Right forelimb (tissue), 1 donor: ENCODE results near the gene UBE2C.

ENCODE experiments used
- DNase-seq: peaks from one replicate; pipeline ENCODE4 v3.0.0-alpha.2; 2018

Gene UBE2C

DNA sequence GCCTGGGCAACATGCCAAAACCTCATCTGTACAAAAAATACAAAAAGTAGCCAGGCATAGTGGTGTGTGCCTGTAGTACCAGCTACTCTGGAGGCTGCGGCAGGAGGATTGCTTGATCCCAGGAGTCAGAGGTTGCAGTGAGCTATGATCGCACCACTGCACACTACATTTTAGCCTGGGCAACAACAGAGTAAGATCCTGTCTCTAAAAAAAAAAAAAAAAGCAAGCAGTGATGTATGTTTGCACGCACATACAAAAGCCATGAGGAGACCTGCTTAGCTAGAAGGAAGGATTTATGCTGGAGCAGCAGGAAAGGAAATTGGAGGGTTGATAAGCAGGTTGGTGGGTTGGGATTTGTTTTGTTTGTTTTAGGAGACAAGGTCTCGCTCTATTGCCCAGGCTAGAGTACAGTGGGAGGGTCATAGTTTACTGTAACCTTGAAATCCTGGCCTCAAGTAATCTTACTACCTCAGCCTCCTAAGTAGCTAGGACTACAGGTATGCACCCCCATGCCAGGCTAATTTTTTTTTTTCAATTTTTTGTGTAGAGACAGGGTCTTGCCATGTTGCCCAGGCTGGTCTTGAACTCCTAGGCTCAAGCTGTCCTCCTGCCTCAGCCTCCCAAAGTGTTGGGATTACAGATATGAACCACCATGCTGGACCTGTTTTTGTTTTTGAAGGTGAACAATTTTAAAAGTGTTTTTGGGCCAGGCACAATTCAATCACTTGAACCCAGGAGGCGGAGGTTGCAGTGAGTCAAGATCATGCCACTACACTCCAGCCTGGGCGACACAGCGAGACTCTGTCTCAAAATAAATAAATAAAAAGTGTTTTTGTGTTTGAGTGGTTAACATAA, 49.0 kb downstream of the UBE2C start:
- no peak for DNase-seq

DNA sequence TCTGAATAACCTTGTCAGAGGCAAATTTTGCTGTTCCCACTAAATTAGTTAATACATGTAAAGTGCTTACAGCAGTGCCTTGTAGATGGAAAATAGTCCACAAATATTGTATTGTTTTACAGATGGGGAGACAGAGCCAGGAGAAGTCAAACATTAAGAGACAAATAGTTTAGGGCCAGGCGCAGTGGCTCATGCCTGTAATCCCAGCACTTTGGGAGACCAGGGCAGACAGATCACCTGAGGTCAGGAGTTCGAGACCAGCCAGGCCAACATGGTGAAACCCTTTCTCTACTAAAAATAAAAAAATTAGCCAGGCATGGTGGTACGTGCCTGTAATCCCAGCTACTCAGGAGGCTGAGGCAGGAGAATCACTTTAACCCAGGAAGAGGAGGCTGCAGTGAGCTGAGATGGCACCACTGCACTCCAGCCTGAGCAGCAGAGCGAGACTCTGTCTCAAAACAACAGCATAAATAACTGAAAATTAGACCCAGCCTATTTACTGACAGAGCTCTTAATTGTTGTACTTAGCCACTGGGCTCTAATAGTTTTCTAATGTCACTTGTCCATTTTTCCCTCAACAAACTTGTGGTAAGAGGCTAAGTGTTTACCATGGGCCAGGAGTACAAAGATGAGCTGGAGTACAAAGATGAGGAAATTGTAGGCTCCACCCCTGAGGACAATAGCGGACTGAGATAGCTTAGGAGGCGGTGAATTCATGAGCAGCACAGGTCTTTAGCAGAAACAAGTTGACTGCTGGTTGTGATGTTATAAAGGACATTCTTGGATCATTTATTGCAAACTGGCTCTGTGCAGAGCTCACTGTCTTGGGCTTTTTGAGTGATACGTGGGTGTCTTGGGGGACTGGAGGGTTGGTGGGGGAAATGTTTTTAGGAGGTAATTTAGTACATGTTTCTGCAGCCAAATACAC, 51.4 kb downstream of the UBE2C start:
- no peak for DNase-seq

- no peak for DNase-seq
Measured at GRCh38 chr20:45866454-45866853, 54.0 kb downstream of the UBE2C start.
